GM19372 (cell line): ENCODE data around the gene TEX11.
"Not testable (repeated sequence)": the region's sequence is repeated elsewhere in the genome, so short reads cannot be mapped to it uniquely, and the experiment has no call there.

Source experiments
- ATAC-seq: cut with Tn5 transposase; IDR thresholded peaks from one replicate; pipeline ENCODE4 v1.9.1; 2021; ENCODE audit warnings: mild to moderate bottlenecking, low read depth, moderate library complexity; ENCODE audit not compliant: unreplicated experiment

Gene TEX11

GRCh38 chrX:70769659-70770227 lies 138.8 kb downstream of the TEX11 start:
- ATAC-seq, result no peak

DNA sequence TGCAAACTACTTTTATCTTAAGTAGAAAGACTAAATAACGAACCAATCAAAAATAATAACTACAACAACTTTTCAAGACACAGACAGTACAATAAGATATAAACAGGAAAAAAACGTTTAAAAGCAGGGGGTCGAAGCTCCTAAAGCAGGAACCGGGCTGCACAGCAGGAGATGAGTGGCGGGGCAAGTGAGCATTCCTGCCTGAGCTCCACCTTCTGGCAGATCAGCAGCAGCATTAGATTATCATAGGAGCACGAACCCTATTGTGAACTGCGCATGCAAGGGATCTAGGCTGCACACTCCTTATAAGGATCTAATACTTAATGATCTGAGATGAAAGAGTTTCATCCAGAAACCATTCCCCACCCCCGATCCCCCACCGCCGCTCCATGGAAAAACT lies 146.2 kb downstream of the TEX11 start:
- ATAC-seq, result no peak

- ATAC-seq, result no peak
These were observed 152.7 kb downstream of the TEX11 start for GRCh38 chrX:70755850-70756249.

DNA sequence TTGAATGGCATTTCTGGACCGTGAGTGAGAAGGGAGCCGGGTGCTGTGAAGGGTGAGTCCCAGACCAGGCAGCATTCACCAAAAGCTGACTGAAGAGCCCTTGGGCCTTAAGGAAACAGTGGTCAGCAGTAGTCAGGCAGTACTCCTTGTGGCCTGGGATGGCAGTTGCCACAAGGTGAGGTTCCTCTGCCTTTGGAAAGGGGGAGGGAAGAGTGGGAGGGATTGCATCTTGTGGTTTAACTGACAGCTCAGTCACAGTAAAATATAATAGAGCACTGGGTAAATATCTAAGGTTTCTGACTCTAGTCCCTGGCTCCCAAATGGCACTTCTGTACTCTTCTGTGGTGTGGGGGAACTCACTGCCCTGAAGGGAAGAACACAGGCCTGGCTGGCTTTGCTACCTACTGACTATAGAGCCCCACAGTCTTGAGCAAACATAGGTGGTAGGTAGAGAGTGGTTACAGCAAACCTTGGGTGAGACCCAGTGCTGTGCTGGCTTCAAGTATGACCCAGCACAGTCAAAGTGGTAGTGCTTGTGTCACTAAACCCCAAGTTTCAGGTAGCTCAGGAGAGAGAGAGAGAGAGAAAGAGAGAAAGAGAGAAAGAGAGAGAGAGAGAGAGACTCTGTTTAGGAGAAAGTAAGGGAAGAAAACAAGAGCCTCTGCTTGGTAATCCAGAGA lies 154.2 kb downstream of the TEX11 start:
- ATAC-seq, result no peak

GRCh38 chrX:70733774-70734173 lies 174.7 kb downstream of the TEX11 start:
- ATAC-seq, result not testable (repeated sequence)

- not testable (repeated sequence) for ATAC-seq
These were observed 180.6 kb downstream of the TEX11 start for GRCh38 chrX:70727961-70728360.

DNA sequence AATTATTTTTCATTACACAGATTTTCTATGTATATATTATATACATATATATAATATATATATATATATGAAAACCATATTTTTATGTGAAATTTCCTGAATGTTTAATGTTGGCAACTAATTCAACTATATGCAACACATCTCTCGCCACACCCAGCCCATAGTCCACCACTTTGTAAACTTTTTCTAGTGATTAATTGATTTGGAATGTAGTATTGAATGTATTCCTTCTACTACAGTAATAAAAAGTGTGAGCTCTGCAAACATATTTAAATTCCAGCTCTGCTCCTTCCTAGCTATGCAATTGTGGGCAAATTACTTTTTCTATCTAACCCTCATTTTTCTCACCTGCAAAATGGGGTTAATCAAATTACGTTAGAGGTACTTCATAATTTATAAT lies 187.8 kb downstream of the TEX11 start:
- ATAC-seq, result no peak

DNA sequence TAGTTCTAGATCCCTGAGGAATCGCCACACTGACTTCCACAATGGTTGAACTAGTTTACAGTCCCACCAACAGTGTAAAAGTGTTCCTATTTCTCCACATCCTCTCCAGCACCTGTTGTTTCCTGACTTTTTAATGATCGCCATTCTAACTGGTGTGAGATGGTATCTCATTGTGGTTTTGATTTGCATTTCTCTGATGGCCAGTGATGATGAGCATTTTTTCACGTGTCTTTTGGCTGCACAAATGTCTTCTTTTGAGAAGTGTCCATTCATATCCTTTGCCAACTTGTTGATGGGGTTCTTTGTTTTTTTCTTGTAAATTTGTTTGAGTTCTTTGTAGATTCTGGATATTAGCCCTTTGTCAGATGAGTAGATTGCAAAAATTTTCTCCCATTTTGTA lies 197.2 kb downstream of the TEX11 start:
- ATAC-seq, result not testable (repeated sequence)

GRCh38 chrX:70694339-70695122 lies 214.0 kb downstream of the TEX11 start:
- ATAC-seq, result no peak

- ATAC-seq, result not testable (repeated sequence)
These were observed 229.1 kb downstream of the TEX11 start for GRCh38 chrX:70679455-70679854.

GRCh38 chrX:70675284-70675683 lies 233.2 kb downstream of the TEX11 start:
- ATAC-seq, result no peak

GRCh38 chrX:70672326-70672725 lies 236.2 kb downstream of the TEX11 start:
- no peak for ATAC-seq

GRCh38 chrX:70669120-70669519 lies 239.4 kb downstream of the TEX11 start:
- no peak for ATAC-seq

DNA sequence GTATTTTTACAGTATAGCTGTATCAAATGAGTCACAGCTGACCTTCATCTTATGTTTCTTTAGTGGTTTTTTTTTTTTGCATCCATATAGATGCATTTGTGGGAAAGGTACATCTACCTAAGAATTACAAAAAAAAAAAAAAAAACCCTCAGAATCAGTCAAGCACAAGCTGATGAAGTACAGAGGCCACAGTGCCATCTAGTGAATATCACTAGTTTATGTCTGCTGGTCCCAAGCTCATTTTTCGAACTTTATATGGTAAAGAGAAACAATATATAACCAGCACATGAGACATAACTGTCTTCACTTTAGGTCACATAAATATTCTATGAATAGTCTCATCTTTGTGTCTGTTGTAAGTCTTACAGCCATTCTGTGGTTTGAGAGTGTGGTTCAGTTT lies 243.8 kb downstream of the TEX11 start:
- ATAC-seq, result no peak

DNA sequence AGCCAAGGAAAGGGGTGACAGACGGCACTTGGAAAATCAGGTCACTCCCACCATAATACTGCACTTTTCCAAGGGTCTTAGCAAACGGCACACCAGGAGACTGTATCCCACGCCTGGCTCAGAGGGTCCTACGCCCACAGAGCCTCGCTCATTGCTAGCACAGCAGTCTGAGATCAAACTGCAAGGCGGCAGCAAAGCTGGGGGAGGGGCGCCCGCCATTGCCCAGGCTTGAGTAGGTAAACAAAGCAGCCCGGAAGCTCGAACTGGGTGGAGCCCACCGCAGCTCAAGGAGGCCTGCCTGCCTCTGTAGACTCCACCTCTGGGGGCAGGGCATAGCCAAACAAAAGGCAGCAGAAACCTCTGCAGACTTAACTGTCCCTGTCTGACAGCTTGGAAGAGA lies 247.4 kb downstream of the TEX11 start:
- not testable (repeated sequence) for ATAC-seq

- ATAC-seq, result not testable (repeated sequence)
These were observed 251.0 kb downstream of the TEX11 start for GRCh38 chrX:70657546-70657945.

DNA sequence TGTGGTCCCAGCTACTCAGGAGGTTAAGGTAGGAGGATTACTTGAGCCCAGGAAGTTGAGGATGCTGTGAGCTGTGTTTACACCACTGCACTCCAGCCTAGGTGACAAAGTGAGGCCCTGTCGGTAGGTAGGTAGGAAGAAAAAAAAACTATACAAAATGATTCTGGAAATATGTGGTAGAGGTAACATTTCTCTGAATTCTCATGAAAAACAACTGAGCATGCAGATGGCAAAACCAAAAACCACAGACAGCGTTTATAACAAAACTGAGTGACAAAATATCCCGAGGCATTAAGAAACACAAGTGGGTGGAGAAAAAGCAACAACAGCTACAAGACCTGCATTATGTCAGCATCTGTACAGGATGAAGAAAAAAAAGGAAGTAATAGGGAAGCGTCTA lies 252.2 kb downstream of the TEX11 start:
- ATAC-seq, result no peak

DNA sequence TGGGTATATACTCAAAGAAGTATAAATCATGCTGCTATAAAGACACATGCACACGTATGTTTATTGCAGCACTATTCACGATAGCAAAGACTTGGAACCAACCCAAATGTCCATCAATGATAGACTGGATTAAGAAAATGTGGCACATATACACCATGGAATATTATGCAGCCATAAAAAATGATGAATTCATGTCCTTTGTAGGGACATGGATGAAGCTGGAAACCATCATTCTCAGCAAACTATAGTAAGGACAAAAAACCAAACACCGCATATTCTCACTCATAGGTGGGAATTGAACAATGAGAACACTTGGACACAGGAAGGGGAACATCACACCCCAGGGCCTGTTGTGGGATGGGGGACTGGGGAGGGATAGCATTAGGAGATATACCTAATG lies 260.6 kb downstream of the TEX11 start:
- ATAC-seq, result not testable (repeated sequence)

DNA sequence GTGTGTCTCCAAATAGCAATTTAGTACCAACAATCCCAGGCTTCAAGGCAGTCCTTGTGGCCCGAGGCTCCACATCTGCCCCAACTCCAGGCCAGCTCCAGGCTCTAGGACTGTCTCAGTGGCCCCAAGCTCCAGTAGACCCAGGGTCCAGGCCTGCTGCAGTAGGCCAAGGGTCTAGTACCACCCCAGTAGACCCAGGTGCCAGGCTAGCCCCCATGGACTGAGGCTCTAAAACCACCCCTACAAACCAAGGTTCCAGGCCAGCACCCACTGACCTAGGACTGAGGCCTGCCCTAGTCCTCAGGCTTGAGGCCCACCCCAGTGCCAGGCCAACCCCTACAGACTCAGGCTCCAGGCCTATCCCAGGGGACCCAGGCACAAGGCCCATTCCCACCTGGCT lies 272.3 kb downstream of the TEX11 start:
- ATAC-seq, result no peak

DNA sequence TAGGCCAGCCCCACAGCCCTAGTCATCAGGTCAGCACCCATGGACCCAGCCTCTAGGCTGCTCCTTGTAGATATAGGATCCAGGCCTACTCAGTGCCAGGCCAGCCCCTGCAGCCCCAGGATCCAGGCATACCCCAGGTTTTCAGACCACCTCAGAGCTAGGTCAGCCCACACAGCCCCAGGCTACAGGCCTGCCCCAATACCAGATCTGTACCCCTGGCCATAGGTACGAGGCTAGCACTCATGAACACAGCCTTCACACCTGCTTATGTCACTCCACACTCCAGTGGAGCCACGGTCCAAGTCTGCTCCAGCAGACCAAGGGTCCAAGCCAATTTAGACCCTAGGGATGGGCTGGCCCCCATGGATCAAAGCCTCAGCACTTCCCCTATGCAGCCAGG lies 272.8 kb downstream of the TEX11 start:
- no peak for ATAC-seq

GRCh38 chrX:70635227-70635626 lies 273.3 kb downstream of the TEX11 start:
- no peak for ATAC-seq

GRCh38 chrX:70621743-70622142 lies 286.8 kb downstream of the TEX11 start:
- no peak for ATAC-seq
